Vagina (tissue), 2 donors: Measurements from ENCODE around the gene ATP11C.

Experiments
- CTCF ChIP-seq, 3 experiments: fragments of 450-650 bp in 2 of 3; fragments of 200-600 bp in 1 of 3; sonication (generic) in 1 of 3; IDR thresholded peaks; one replicate each; pipeline ENCODE4 v1.5.1; 2017 to 2019; ENCODE audit warnings: antibody characterized with exemption in 3 of 3, mild to moderate bottlenecking in 2 of 3, moderate library complexity in 2 of 3
- POLR2A ChIP-seq, 2 donors: fragments of 450-650 bp; IDR thresholded peaks; one replicate each; pipeline ENCODE4 v1.6.1; 2017; ENCODE audit warnings: antibody characterized with exemption in 2 of 2, mild to moderate bottlenecking in 2 of 2, moderate library complexity in 2 of 2
- POLR2AphosphoS5 ChIP-seq, 2 donors: sonication (generic); formaldehyde crosslinking; IDR thresholded peaks; one replicate each; pipeline ENCODE4 v1.9.0; 2017; ENCODE audit warnings: antibody characterized with exemption in 2 of 2, mild to moderate bottlenecking in 2 of 2, low read depth in 1 of 2; ENCODE audit not compliant: insufficient read depth in 1 of 2

GRCh38 chrX:139815771-139816170, 117.1 kb downstream of the ATP11C start:
- TF ChIP-seq CTCF (IDR thresholded peaks at IDR 0.05) (no peak), POLR2A (IDR thresholded peaks at IDR 0.05) (no peak), POLR2AphosphoS5 (IDR thresholded peaks at IDR 0.05; ENCODE audit: insufficient read depth in 1 of 2, low read depth in 1 of 2) (no peak)
